Liver (tissue), 9 donors: Measurements from ENCODE around the gene CACNA1C. TPM values are rescaled to one million over a fixed set of nuclear protein-coding genes. Genes with fewer than 3 reads are reported as not detected.

Experiments used
- DNase-seq: peaks from one replicate; pipeline ENCODE4 v3.0.0-alpha.2; 2017; ENCODE audit warnings: low spot score
- H3K27ac ChIP-seq, 2 donors: one replicate each; pipeline ENCODE4 v1.7.0; 2013; ENCODE audit warnings: inconsistent platforms in 2 of 2, low read length in 2 of 2, control low read depth in 1 of 2, low read depth in 1 of 2, mild to moderate bottlenecking in 1 of 2
- H3K27me3 ChIP-seq, 4 donors: one replicate each; pipeline versions ENCODE4 v1.6.1 to v1.7.0; 2013; ENCODE audit warnings: low read length in 3 of 4, inconsistent platforms in 1 of 4, mild to moderate bottlenecking in 1 of 4, moderate library complexity in 1 of 4; ENCODE audit not compliant: control insufficient read depth in 4 of 4, insufficient read depth in 4 of 4
- H3K36me3 ChIP-seq, 4 donors: one replicate each; pipeline versions ENCODE4 v1.6.1 to v1.7.0; 2013; ENCODE audit warnings: low read length in 3 of 4, mild to moderate bottlenecking in 3 of 4, low read depth in 1 of 4, moderate library complexity in 1 of 4; ENCODE audit not compliant: control insufficient read depth in 4 of 4, insufficient read depth in 3 of 4
- H3K4me1 ChIP-seq, 4 donors: one replicate each; pipeline versions ENCODE4 v1.6.1 to v1.7.0; 2013; ENCODE audit warnings: low read length in 3 of 4, mild to moderate bottlenecking in 3 of 4, moderate library complexity in 1 of 4; ENCODE audit not compliant: control insufficient read depth in 4 of 4, insufficient read depth in 4 of 4
- H3K4me3 ChIP-seq, 3 donors: one replicate each; pipeline versions ENCODE4 v1.6.1 to v1.7.0; 2013; ENCODE audit warnings: low read length in 3 of 3, control low read depth in 1 of 3, low read depth in 1 of 3, mild to moderate bottlenecking in 1 of 3
- H3K9ac ChIP-seq, 2 donors: one replicate each; pipeline ENCODE4 v1.7.0; 2013; ENCODE audit warnings: low read length in 2 of 2, mild to moderate bottlenecking in 2 of 2, moderate library complexity in 2 of 2, control low read depth in 1 of 2, low read depth in 1 of 2
- H3K9me3 ChIP-seq, 4 donors: one replicate each; pipeline versions ENCODE4 v1.6.1 to v1.7.0; 2013; ENCODE audit warnings: low read length in 3 of 4; ENCODE audit not compliant: control insufficient read depth in 4 of 4
- EGR1 ChIP-seq, 2 donors: IDR thresholded peaks; 2 replicates each; pipeline ENCODE4 v1.6.1; 2016 to 2018; ENCODE audit warnings: antibody characterized with exemption in 2 of 2, low read depth in 2 of 2
- FOXA1 ChIP-seq: IDR thresholded peaks from 2 replicates; pipeline ENCODE4 v1.6.1; 2016; ENCODE audit warnings: antibody characterized with exemption
- FOXA2 ChIP-seq: IDR thresholded peaks from 2 replicates; pipeline ENCODE4 v1.6.1; 2016; ENCODE audit warnings: antibody characterized with exemption
- GABPA ChIP-seq, 2 donors: IDR thresholded peaks in 1 of 2; conservative IDR thresholded peaks in 1 of 2; 2 replicates each; pipeline ENCODE4 v1.6.1; 2016; ENCODE audit warnings: antibody characterized with exemption in 2 of 2, mild to moderate bottlenecking in 1 of 2, moderate library complexity in 1 of 2
- HNF4A ChIP-seq, 2 donors: conservative IDR thresholded peaks; 2 replicates each; pipeline ENCODE4 v1.6.1; 2016; ENCODE audit warnings: antibody characterized with exemption in 2 of 2, mild to moderate bottlenecking in 2 of 2
- HNF4G ChIP-seq: IDR thresholded peaks from 2 replicates; pipeline ENCODE4 v1.6.1; 2016; ENCODE audit warnings: antibody characterized with exemption
- NR2F2 ChIP-seq: IDR thresholded peaks from 2 replicates; pipeline ENCODE4 v1.6.1; 2016; ENCODE audit warnings: antibody characterized with exemption
- RAD21 ChIP-seq, 2 donors: IDR thresholded peaks; 2 replicates each; pipeline ENCODE4 v1.6.1; 2016; ENCODE audit warnings: antibody characterized with exemption in 2 of 2, mild to moderate bottlenecking in 2 of 2
- SP1 ChIP-seq: IDR thresholded peaks from 2 replicates; pipeline ENCODE4 v1.6.1; 2018; ENCODE audit warnings: antibody characterized with exemption, mild to moderate bottlenecking
- TAF1 ChIP-seq: conservative IDR thresholded peaks from 2 replicates; pipeline ENCODE4 v1.6.1; 2016; ENCODE audit warnings: antibody characterized with exemption, mild to moderate bottlenecking
- YY1 ChIP-seq: IDR thresholded peaks from 2 replicates; pipeline ENCODE4 v1.6.1; 2016; ENCODE audit warnings: antibody characterized with exemption, mild to moderate bottlenecking
- WGBS: extraction: QIAGEN DNeasy Blood & Tissue Kit; methylation state at CpG from one replicate; pipeline ENCODE4 v1.1.7; 2013; 5-methylcytosine and 5-hydroxymethylcytosine counted together
- polyA plus RNA-seq, 2 donors: library from polyadenylated mRNA; stranded (reverse) in 1 of 2; unstranded in 1 of 2; fragments of 200-250 nt in 1 of 2; fragments of >200 nt in 1 of 2; fragmentation: Nextera tagmentation in 1 of 2; extraction: Ambion mirVana in 1 of 2; gene quantifications; one replicate each; pipeline versions ENCODE4 v1.2.1 to v1.2.3, GENCODE V29; 2013 to 2015
- total RNA-seq, 2 donors: library from RNA; depleted of rRNA; stranded (reverse); fragments of >200 nt; gene quantifications; one replicate each; pipeline ENCODE4 v1.2.3, GENCODE V29; 2014
- TF ChIP-seq, protein P1 (sequence below): IDR thresholded peaks from 2 replicates; pipeline ENCODE4 v1.6.1; 2016; ENCODE audit warnings: antibody characterized with exemption, mild to moderate bottlenecking
- TF ChIP-seq, protein P2 (sequence below): IDR thresholded peaks from 2 replicates; pipeline ENCODE4 v1.6.1; 2016; ENCODE audit warnings: antibody characterized with exemption
- TF ChIP-seq, protein P3 (sequence below): IDR thresholded peaks from 2 replicates; pipeline ENCODE4 v1.6.1; 2016; ENCODE audit warnings: antibody characterized with exemption
- TF ChIP-seq, protein P4 (sequence below): fragments of 150-350 bp; IDR thresholded peaks from 2 replicates; pipeline ENCODE4 v1.5.1; 2017; ENCODE audit warnings: improper control_type of control experiment, low read depth, low read length; ENCODE audit not compliant: missing input control
- donor health status: healthy.
- donor health status: healthy.
- donor health status: healthy.
- donor health status: healthy.
- donor health status: healthy.

The CACNA1C gene
- total and polyA plus RNA-seq, 4 donors, result 0.23 to 1.9 (median 0.41) TPM

DNA sequence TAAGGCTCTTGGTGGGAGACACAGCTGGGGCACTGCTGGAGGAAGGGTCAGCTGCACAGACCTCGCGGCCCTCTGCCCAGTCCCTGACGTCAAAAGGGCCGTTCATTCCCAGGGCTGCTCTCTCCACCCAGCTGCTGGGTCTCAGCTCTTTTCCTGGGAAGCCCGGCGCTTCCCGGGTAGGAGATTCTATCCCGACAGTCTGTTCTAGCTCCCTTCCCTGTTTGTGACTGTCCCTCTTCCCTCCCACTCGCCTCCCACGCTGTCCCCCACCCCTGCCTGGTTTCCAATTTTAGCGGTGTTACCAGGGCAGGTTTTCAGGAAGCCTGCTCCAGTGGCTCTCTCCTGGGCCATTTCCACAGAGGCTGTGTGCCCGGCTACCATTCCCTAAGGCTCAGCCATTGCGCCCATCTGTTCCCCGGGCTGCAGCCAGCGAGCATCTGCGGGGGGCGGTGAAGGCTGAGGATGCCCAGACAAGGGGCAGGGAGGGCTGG lies 186.6 kb downstream of the CACNA1C start:
- TF ChIP-seq, protein P1, sequence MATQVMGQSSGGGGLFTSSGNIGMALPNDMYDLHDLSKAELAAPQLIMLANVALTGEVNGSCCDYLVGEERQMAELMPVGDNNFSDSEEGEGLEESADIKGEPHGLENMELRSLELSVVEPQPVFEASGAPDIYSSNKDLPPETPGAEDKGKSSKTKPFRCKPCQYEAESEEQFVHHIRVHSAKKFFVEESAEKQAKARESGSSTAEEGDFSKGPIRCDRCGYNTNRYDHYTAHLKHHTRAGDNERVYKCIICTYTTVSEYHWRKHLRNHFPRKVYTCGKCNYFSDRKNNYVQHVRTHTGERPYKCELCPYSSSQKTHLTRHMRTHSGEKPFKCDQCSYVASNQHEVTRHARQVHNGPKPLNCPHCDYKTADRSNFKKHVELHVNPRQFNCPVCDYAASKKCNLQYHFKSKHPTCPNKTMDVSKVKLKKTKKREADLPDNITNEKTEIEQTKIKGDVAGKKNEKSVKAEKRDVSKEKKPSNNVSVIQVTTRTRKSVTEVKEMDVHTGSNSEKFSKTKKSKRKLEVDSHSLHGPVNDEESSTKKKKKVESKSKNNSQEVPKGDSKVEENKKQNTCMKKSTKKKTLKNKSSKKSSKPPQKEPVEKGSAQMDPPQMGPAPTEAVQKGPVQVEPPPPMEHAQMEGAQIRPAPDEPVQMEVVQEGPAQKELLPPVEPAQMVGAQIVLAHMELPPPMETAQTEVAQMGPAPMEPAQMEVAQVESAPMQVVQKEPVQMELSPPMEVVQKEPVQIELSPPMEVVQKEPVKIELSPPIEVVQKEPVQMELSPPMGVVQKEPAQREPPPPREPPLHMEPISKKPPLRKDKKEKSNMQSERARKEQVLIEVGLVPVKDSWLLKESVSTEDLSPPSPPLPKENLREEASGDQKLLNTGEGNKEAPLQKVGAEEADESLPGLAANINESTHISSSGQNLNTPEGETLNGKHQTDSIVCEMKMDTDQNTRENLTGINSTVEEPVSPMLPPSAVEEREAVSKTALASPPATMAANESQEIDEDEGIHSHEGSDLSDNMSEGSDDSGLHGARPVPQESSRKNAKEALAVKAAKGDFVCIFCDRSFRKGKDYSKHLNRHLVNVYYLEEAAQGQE, result peak; percentile 78
- TF ChIP-seq NR2F2, result peak; percentile 47
- no peak for TF ChIP-seq SP1
- Histone ChIP-seq H3K9ac (no peak overlapping the region), H3K27ac (no peak overlapping the region), H3K4me1 (no peaks in the 10 kb centered on the region), H3K9me3 (no peaks in the 10 kb centered on the region), H3K27me3 (no peaks in the 10 kb centered on the region), H3K4me3 (no peak overlapping the region), H3K36me3 (no peaks in the 10 kb centered on the region)
- no peak for DNase-seq
- WGBS, result 69% methylated on average over 17 of the region's 17 CpGs

DNA sequence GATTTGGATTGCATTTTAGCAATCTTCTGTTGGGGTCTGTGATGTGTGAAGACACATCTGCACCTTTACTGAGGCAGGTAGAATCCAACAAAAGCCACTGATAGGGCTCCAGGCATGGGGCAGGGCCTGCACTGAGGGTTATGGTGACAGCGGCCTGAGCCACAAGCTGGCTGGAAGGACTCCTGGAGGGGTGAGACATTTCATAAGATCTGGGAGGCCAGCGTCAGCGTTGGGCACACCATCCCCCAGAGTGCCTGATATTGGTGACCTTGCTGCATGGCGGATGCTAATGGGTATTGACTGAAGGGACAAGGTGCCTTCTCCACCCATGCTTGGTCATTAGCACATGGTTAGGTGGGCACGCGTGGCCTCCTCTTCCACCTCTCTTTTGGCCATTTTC lies 187.6 kb downstream of the CACNA1C start:
- Histone ChIP-seq H3K4me3 (no peak overlapping the region), H3K9ac (no peak overlapping the region), H3K27ac (no peak overlapping the region), H3K4me1 (no peaks in the 10 kb centered on the region), H3K9me3 (no peaks in the 10 kb centered on the region), H3K27me3 (no peaks in the 10 kb centered on the region), H3K36me3 (no peaks in the 10 kb centered on the region)
- TF ChIP-seq TAF1 (no peak), YY1 (no peak), FOXA2 (no peak), FOXA1 (no peak), HNF4A (conservative IDR thresholded peaks at IDR 0.05) (no peak), EGR1 (IDR thresholded peaks at IDR 0.05; ENCODE audit: low read depth in 2 of 2) (no peak), GABPA (IDR thresholded peaks at IDR 0.05 in 1 of 2, conservative IDR thresholded peaks at IDR 0.05 in 1 of 2) (no peak), HNF4G (no peak), SP1 (no peak), RAD21 (IDR thresholded peaks at IDR 0.05) (no peak)
- TF ChIP-seq, protein P2, sequence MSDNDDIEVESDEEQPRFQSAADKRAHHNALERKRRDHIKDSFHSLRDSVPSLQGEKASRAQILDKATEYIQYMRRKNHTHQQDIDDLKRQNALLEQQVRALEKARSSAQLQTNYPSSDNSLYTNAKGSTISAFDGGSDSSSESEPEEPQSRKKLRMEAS, result no peak
- TF ChIP-seq, protein P3, sequence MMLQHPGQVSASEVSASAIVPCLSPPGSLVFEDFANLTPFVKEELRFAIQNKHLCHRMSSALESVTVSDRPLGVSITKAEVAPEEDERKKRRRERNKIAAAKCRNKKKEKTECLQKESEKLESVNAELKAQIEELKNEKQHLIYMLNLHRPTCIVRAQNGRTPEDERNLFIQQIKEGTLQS, result no peak
- TF ChIP-seq, protein P1, result no peak
- TF ChIP-seq, protein P4, sequence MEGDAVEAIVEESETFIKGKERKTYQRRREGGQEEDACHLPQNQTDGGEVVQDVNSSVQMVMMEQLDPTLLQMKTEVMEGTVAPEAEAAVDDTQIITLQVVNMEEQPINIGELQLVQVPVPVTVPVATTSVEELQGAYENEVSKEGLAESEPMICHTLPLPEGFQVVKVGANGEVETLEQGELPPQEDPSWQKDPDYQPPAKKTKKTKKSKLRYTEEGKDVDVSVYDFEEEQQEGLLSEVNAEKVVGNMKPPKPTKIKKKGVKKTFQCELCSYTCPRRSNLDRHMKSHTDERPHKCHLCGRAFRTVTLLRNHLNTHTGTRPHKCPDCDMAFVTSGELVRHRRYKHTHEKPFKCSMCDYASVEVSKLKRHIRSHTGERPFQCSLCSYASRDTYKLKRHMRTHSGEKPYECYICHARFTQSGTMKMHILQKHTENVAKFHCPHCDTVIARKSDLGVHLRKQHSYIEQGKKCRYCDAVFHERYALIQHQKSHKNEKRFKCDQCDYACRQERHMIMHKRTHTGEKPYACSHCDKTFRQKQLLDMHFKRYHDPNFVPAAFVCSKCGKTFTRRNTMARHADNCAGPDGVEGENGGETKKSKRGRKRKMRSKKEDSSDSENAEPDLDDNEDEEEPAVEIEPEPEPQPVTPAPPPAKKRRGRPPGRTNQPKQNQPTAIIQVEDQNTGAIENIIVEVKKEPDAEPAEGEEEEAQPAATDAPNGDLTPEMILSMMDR, result no peak
- no peak for DNase-seq
- WGBS, result 94% methylated on average over 6 of the region's 6 CpGs
